Non-pigmented ciliary epithelial cell (primary cell): Measurements from ENCODE around the gene COX7A2.

ENCODE experiments used
- DNase-seq: peaks from one replicate; pipeline ENCODE4 v3.0.0-alpha.2; 2010; ENCODE audit warnings: low read depth

COX7A2 gene

GRCh38 chr6:75243333-75244062 lies at the start of gene COX7A2:
COX7A2 (minus strand) TSS chr6:75243801; CDS start chr6:75243734, 67 bp downstream.
- DNase-seq = peak; percentile 93

GRCh38 chr6:75292555-75292954 lies 49.0 kb upstream of the COX7A2 start:
- no peak for DNase-seq

- DNase-seq = no peak
These were observed 48.1 kb upstream of the COX7A2 start for GRCh38 chr6:75291744-75292143.

GRCh38 chr6:75291331-75291730 lies 47.7 kb upstream of the COX7A2 start:
- no peak for DNase-seq

- no peak for DNase-seq
These were observed 46.7 kb upstream of the COX7A2 start for GRCh38 chr6:75290136-75290945.

GRCh38 chr6:75288023-75288422 lies 44.4 kb upstream of the COX7A2 start:
- DNase-seq = no peak

GRCh38 chr6:75287424-75287823 lies 43.8 kb upstream of the COX7A2 start:
- no peak for DNase-seq

- DNase-seq = no peak
These were observed 43.4 kb upstream of the COX7A2 start for GRCh38 chr6:75286955-75287354.

- DNase-seq = no peak
These were observed 41.7 kb upstream of the COX7A2 start for GRCh38 chr6:75285283-75285639.

GRCh38 chr6:75284632-75285282 lies 41.2 kb upstream of the COX7A2 start, which contains the start of gene TMEM30A:
TMEM30A (minus strand) TSS chr6:75284792; CDS start chr6:75284638, 154 bp downstream.
- peak; percentile 99 for DNase-seq

GRCh38 chr6:75283907-75284631 lies 40.5 kb upstream of the COX7A2 start:
- no peak for DNase-seq

- no peak for DNase-seq
These were observed 39.1 kb upstream of the COX7A2 start for GRCh38 chr6:75282706-75283105.

- no peak for DNase-seq
These were observed 38.1 kb upstream of the COX7A2 start for GRCh38 chr6:75281653-75282052.

- DNase-seq = no peak
These were observed 36.7 kb upstream of the COX7A2 start for GRCh38 chr6:75280131-75280855.

- no peak for DNase-seq
These were observed 35.8 kb upstream of the COX7A2 start for GRCh38 chr6:75279418-75279817.

- DNase-seq = no peak
These were observed 35.0 kb upstream of the COX7A2 start for GRCh38 chr6:75278474-75279077.

GRCh38 chr6:75275067-75275466 lies 31.5 kb upstream of the COX7A2 start:
- DNase-seq = peak; percentile 84

- no peak for DNase-seq
These were observed 29.4 kb upstream of the COX7A2 start for GRCh38 chr6:75273009-75273408.

GRCh38 chr6:75272145-75272840 lies 28.7 kb upstream of the COX7A2 start:
- peak; percentile 43 for DNase-seq

GRCh38 chr6:75268988-75269354 lies 25.4 kb upstream of the COX7A2 start:
- DNase-seq = no peak
